Head of caudate nucleus (tissue), 42 donors: Measurements from ENCODE around the gene OR2F1.
A peak's percentile ranks its signal among the peaks of the same experiment; 100 is the strongest.

ENCODE experiments used
- DNase-seq, 42 donors: peaks; one replicate each; pipeline versions ENCODE4 v3.0.0 to v3.0.0-alpha.2; 2020 to 2021; ENCODE audit warnings: mixed read lengths in 7 of 42
- intact Hi-C: fragments of 100-400 bp; cut with DNase I; formaldehyde crosslinking; loops from one replicate; pipeline ENCODE4 v1.15.0; 2022

The OR2F1 gene

DNA sequence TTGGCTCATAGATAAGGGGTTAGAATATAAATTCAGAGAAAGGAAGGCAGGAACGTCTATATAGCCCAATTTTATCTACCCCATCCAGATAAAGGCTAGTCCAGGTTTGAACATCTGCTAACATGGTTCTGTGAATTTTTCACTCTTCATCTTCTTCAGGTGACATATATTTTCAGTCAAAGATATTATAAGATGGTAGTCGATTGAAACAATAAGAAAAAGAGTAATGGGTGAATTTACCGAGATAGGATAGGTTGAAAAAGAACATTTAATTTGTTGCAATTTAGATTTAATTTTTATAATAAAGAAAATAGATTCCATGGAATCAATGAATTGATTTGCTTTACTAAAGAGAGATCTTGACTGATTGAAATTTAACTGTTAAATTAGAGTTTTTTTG lies at the start of gene OR2F1:
Gene OR2F1, plus strand, starts transcription at position 301 of the 400 bp plus-strand sequence. CDS start 5,127 bp downstream, outside the sequence.
- no peak for DNase-seq
- intact Hi-C loops = no loop called here

DNA sequence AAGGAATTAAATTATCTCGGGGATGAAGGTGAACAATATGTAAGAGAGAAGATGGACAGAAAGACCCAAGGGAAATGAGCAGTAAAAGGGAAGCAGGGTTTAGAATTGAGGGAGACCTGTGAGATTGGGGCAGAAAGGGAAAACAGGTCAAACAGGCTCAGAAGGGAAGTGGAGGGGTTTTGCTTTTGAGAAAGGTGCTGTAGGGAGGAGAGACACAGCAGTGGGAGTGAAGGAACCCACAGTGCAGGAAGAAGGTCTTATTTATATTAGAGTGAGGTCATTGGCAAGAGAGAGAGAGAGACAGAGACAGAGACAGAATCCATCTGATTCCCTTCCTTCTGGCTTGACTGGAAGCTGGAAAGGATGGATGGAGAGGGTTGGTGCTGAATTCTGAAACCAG lies 49.1 kb upstream of the OR2F1 start:
- intact Hi-C loops = no loop called here
- DNase-seq = no peak

DNA sequence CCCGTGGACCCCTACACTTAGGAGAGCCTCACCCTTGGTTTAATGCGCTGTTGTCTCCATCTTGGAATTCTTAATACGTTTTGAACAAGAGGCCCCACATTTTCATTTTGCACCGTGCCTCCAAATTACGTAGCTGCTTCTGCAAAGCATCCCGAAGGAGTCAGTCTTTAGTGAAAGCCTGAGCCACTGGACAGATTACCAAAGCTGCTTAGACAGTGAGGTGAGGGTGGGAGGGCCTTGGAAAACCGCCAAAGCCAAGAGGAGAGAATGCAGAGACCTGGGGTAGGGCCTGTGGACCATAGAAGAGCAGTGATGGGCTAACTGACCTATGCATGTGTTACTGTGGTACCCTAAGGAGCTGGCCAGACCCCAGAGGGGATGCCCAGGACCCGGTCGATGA lies 48.5 kb upstream of the OR2F1 start:
- intact Hi-C loops = no loop called here
- no peak for DNase-seq

DNA sequence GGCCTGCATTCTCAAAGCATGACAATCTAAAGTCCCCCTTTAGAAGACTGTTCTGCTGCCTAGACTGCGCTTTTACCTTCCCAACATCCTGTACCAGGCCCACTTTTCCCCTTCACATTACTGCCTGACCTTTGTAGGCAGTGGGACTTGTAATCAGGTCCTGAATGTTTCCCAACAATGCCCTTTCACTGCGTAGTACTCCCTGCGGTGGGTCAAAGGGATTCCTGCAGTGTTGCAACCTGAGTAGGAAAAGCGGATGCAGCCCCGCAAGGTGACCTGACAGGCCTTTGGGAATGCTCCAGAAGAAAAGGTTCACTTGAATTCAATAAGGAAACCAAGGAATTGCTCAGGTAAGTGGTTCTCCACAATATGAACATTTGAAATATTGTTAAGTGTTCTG lies 47.7 kb upstream of the OR2F1 start:
- intact Hi-C loops = no loop called here
- DNase-seq = no peak

DNA sequence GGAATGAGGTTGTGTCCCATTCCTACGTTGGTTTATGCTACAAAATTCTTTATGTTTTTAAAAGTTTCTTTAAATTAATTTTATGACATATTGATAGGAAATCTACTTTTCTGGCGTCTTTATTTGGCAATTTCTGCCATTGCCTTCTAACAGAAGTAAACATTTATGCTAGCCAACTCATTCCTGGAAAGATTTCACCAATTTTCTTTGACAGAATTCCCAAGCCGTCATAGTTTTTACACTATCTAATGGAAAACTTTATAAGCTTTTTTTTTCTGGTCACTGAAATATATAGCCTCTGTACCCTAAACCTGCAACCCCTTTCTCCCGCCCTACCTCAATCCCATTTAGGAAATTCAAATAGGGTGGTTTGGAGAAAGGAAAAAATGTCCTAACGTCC lies 46.5 kb upstream of the OR2F1 start:
- no peak for DNase-seq
- intact Hi-C loops = no loop called here

- intact Hi-C loops = no loop called here
- no peak for DNase-seq
Observed at GRCh38 chr7:143909863-143910262, 44.8 kb upstream of the OR2F1 start.

DNA sequence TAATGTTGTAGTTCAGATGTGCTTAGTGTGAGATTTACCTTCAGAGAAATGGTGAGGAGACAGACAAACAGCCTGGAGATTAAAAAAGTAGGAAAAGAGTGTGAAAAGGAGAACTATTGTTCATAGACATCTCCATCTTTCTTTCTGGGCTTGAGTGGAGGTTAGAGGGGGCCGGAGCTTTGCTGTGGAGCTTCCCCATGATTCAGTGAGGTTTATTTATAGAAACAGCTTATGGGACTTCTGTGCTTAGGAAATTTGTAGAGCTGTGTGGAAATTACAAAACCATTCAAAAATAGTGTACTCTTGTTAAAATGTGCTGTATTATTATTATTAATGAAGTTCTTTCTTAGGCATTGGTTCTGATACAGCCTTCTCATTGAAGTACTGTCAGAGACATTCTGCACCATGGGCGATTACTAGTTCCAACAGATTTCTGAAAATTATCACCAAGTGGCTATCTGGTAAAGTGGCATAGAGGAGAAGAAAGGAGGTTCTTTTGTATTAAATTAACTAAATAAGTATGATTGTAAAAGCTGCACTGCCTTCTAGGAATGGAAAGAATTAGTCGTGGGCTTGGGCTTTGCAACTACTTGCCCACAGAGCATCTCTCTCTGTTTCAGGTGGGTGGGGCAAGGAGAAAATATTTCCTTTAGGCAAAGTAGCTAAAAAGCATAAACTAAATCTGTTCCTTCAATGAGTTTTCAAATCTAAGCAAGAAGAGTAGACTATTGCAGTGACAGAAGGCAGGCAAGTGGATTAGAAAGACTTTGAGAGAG lies 44.0 kb upstream of the OR2F1 start:
- intact Hi-C loops = no loop called here
- DNase-seq = no peak

GRCh38 chr7:143913945-143914615 lies 40.6 kb upstream of the OR2F1 start:
- no peak for DNase-seq
- intact Hi-C loops = no loop called here

DNA sequence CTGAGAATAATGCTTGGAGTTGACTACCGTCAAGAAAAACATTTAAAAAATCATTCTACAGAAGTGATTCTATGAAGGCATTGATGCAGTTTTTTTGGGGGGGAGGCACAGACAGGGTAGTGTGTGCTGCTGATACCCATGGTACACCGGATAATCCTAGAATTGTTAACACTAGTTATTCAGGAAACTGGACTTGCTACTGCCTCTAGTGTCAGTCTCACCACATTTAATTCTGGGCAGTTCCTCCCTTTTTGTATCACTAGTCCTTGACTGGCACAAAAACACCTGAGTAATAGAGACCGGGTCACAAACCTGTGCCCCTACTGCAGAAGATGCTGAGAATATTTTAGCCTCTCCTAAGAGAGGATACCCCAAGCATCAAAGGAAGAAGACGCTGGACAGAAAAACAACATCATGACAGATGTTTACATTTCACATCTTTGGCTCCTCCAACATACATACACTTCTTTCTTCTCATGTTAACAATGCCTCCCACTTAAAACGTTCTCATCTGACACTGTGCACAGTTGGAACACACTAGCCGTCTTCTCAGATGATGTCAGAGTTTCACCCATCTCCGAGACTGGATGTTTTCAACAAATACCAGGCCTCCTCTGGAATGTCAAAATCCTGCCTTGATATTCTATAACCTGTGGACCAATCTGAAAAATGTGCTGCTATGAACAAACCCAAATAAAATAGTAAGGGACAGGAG lies 39.5 kb upstream of the OR2F1 start:
- no peak for DNase-seq
- intact Hi-C loops = no loop called here

DNA sequence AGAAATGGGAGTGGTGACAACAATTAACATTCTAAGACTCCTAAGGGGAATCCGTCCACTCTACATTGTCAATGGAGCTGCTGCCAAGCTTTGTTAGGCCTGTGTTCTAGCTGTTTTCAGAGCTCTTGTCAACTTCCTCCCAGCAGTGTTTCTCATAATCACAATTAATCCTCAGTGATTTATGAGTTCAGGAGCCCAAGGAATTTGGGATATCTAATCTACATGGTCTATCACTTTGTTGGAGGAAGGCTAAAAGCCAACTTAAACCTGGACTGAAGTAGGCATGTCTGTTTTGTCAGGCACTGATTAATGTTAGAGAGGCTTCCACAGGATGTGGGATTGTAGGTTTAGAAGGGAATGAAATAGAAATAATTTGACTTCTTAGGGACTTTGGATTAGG lies 29.8 kb upstream of the OR2F1 start:
- intact Hi-C loops = no loop called here
- DNase-seq = no peak

DNA sequence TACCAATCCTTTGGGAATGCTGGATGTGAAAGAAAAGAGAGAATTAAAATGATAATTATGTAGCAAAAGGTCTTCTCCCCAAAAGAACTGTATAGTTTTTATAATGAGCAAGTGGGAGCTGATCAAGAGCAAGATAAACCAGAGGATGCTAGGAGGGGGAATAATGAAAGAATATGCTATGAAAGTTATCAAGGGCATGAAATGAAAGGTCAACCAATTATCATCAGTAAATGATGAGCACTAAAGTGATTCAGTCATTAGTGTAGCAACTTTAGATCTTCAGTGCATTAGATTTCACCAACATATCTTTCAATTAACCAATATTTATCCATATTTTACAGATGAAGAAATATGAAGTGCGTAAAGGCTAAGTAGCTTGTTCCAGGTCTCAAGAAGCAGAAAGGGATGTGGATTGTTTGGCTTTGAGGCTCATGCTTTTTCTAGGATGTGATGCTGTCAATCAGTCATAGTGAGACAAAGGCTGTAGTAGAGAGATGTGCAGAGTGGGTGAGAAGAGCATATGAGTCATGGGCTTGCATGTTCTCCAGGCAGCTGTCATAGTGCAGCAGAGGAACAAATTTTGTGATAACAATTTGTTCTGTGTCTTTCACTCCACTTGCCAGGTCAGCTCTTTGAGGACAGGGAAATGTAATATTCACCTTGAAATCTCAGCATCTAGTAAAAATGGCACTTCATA lies 25.3 kb upstream of the OR2F1 start:
- intact Hi-C loops = no loop called here
- DNase-seq = peak in 27 of 42 donors; percentile 12 to 79 (median 42)

DNA sequence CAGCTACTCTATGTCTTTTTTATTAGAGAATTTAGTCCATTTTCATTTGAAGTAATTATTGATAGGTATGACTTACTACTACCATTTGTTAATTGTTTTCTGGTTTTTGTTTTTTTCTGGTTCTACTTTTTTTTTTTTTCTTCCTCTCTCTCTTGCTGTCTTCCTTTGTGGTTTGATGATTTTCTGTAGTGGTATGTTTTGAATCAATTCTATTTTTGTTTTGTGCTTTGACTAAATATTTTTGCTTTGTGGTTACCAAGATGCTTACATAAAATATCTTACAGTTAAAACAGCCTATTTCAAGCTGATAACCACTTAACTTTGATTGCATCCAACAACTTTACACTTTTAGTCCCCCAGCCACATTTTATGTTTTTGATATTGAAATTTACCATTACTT lies 22.9 kb upstream of the OR2F1 start:
- intact Hi-C loops = no loop called here
- no peak for DNase-seq

GRCh38 chr7:143934526-143935325 lies 19.9 kb upstream of the OR2F1 start, which contains the start of gene OR2F2:
TSS of gene OR2F2 (plus strand) at chr7:143935233. CDS start at chr7:143935233, 0 bp downstream.
- DNase-seq = no peak
- intact Hi-C loops = no loop called here

DNA sequence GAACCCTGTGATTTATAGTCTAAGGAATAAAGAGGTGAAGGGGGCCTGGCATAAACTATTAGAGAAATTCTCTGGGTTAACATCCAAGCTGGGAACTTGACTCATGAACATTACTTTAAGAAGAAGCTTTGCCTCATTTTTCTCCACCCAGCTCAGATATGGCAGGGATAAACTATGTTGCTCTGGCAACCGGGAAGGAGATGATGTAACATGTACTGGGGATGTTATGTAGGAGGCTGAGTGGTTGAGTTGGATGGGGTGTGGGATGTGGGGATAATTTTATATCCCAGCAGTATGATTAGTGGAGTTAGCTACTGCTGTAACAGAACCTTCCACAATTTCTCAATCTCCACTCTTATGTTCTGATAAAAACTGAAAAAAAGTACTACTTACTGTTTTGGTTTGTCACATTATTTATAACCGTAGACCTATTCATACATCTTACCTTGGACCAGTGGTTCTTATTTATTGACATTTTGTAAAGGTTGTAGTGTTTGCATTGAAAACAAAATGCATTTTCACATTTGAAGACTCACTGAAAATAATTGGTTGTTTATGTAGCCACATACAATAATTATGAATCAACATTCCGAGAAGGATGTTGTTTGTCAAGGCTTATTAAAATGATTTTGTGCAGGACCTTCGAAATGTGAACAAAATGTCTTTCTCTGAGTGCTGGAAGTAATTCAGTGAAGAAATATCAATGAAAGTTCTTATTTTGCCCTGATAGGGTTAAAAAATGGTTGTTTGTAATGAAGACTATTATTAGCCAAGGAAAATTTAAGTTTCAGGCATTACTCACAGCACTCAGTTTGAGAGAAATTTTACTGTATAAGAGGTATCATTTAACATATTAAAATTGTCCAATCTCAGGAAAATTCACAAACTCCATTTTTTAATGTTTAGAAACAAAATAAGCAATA lies 18.3 kb upstream of the OR2F1 start:
- peak in 29 of 42 donors; percentile 7 to 85 (median 48) for DNase-seq

DNA sequence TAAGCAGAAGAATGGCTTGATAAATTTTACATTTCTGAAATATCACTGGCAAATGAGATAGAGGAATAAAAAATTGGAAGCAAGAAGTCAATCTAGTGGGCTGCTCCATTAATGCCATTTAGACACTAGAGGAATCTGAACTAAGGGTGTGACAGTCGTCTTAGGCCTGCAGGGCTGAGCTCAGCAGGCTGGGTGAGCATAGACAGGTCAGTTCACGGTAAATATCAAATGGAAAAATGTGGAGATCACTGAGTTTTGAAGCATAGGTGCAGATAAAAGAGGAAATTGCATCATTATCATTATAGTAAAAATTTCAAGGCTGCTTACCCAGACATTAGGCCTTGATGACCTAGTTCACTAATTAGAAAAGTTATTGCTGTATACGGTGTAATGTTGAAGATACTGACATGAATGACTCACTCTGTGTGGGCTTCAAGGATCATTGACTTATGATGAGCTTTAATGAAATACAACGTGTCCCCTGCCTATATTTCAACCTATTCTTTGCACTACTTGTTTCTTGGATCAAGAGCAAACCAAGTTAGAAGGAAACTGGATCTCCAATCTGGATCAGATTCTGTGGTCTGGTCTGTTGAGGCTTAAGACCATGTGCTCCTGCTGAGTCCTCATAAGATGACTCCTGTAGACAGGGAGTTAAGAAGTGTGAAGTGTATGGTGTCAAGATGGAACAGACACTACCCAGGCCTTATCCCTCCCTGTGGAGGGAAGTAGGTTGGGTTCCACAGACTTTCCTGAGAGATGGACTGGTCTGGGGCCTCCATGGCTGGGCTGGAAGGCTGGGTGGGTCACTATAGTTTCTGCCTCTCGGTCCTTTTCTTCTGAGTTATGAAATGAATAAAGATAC lies 16.0 kb upstream of the OR2F1 start:
- peak in 4 of 42 donors; percentile 10 to 43 (median 26) for DNase-seq
- intact Hi-C loops = no loop called here

More for the DNA sequence above, 18.3 kb upstream of the OR2F1 start:
- intact Hi-C loops = no loop called here

DNA sequence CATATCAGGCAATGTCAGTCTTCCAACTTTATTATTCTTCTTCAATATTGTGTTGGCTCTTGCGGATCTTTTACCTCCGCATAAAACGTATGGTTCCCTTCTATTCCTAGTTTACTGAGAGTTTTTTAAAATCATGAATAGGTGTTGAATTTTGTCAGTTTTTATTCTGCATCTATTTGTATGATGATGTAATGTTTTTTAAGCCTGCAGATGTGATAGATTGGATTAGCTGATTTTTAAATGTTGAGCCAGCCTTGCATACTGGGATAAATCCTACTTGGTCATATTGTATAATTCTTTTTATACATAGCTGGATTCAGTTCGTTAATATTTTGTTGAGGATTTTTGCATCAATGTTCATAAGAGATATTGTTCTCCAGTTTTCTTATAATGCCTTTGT lies 9.2 kb upstream of the OR2F1 start:
- intact Hi-C loops = no loop called here
- no peak for DNase-seq

DNA sequence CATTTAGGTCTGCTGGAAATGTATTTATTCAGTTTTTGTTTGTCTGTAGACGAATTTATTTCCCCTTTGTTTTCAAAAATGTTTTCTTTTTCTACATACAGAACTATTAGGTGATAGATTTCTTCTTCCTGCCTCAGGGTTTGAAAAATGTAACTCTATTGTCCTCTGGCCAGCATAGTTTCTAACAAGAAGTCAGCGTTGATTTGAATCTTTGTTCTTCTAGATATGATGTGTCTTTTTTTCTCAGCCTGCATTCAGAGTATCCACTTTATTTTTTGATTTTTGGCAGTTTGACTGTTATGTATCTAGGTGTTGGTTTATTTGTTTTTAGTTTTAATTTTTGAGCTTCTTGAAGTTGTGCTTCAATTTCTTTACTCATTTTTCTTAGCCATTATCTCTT lies 7.5 kb upstream of the OR2F1 start:
- no peak for DNase-seq
- intact Hi-C loops = no loop called here
